ENCODE data around the gene TMSB10. TPM values are rescaled to one million over a fixed set of nuclear protein-coding genes. Genes with fewer than 3 reads are reported as not detected.
A peak's percentile ranks its signal among the peaks of the same experiment; 100 is the strongest.
"Not testable (repeated sequence)": the region's sequence is repeated elsewhere in the genome, so short reads cannot be mapped to it uniquely, and the experiment has no call there.

Gene TMSB10
- 1,000 to 10,000 TPM; 5,491 to 5,845 TPM for total RNA-seq

DNA sequence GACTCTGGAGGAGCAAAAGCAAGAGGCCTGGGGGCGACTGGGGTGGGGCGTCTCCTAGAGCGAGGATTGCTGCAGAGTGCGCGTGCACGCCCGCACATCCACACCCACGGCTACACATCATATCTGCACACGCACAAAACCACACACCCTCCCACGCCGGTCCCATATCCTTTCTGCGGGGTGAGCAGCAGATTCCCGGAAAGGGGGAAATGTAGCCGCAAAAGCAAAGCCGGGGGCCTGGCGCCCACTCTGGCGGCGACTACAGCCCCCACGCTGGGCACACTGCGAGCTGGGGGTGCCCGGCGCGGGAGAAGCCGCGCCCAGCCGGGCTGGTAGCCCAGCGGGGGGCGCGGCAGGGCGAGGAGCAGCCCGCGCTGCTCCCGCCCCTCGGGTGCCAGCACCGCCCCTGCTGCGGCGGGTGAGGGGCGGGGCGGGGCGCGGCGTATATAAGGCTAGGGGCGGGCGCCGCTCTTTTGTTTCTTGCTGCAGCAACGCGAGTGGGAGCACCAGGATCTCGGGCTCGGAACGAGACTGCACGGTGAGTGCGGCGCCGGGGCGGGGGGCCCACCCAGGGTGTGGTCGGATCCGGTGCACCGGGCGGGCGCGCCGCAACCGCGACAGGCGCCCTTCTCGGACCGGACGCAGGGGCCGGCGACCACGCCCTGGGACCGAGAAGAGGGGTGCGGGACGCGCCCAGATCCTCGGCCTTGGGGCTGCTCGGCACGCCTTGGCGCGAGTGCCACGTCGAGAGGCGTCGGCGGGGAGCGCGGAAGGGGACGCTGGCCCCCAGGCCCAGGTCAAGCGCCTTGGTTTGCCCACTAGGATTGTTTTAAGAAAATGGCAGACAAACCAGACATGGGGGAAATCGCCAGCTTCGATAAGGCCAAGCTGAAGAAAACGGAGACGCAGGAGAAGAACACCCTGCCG is at the start of gene TMSB10:
TSS of gene TMSB10 (plus strand) at position 476 of the 927 bp plus-strand sequence.
- Mint-ChIP-seq H3K9me3 (peaks cover 23% of the 10 kb centered on the region), H3K27me3 (no peaks in the 10 kb centered on the region), H3K36me3 (ENCODE audit: low read depth) (peaks cover 60% of the 10 kb centered on the region), H3K27ac (peak within 1 kb of the TSS; percentile 96), H3K4me1 (peaks cover 71% of the 10 kb centered on the region), H3K4me3 (peak within 1 kb of the TSS; percentile 91)
- peak; percentile 90 for DNase-seq
- ChIA-PET CTCF (interaction anchor here (1.0 to 6.3 kb wide), 7 partner anchors 11 to 23 kb away, joined by 3 to 71 read pairs (median 4); no protein-coding TSS in a partner anchor), POLR2A (interaction anchor here (1.2 to 2.4 kb wide), 4 partner anchors 17 to 33 kb away, joined by 3 to 21 read pairs (median 11); no protein-coding TSS in a partner anchor)

DNA sequence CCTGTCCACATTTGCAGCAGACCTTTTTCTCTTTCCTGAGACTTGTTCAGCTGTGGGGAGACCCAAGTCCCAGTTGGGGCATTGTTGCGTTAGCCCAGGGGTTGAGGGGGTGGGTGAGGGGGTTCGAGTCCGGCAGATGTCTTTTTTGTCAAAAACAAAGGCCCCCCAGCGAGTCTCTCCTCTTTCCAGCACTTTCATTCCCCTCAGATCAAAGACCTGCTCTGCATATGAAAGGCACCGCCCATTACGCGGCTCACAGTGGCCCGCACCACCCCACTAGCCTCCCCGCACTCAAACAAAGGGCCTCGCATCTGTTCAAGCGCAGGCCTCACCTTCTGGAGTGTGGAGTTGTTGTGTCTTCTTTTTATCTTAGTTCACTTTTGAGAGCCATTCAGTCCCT is 49.7 kb upstream of the TMSB10 start:
- Mint-ChIP-seq H3K27me3 (no peaks in the 10 kb centered on the region), H3K4me3 (peak overlapping the region; percentile 55), H3K27ac (peak overlapping the region; percentile 93), H3K4me1 (peaks cover 93% of the 10 kb centered on the region), H3K9me3 (peaks cover 40% of the 10 kb centered on the region), H3K36me3 (ENCODE audit: low read depth) (peaks cover 89% of the 10 kb centered on the region)
- ChIA-PET POLR2A (no interaction called here), CTCF (interaction anchor here (1.5 to 2.9 kb wide), 2 partner anchors 9 to 70 kb away, joined by 4 to 9 read pairs; no protein-coding TSS in a partner anchor)
- DNase-seq: peak; percentile 31

DNA sequence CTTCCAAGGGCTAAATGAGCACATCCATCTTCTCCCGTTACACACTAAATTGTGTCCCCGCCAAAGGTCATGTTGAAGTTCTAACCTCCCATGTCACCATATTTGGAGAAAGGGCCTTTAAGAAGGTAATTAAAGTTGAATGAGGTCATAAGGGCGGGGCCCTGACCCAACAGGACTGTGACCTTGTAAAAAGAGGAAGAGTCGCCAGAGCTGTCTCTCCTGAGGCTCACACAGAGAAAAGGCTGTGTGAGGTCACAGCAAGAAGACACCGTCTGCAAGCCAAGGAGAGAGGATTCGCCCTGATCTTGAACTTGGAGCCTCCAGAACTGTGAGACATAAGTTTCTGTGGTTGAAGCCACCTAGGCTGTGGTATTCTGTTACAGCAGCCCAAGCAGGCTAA is 48.7 kb upstream of the TMSB10 start:
- CTCF ChIA-PET: interaction anchor here (0.7 to 2.9 kb wide), 5 partner anchors 14 to 166 kb away, joined by 3 to 9 read pairs (median 4); partner anchors contain the start of gene TRABD2A
- POLR2A ChIA-PET: no interaction called here
- Mint-ChIP-seq H3K36me3 (ENCODE audit: low read depth) (peaks cover 89% of the 10 kb centered on the region), H3K27me3 (no peaks in the 10 kb centered on the region), H3K27ac (peak overlapping the region; percentile 93), H3K4me3 (peak overlapping the region; percentile 33), H3K4me1 (peaks cover 92% of the 10 kb centered on the region), H3K9me3 (peaks cover 35% of the 10 kb centered on the region)
- peak; percentile 59 for DNase-seq

DNA sequence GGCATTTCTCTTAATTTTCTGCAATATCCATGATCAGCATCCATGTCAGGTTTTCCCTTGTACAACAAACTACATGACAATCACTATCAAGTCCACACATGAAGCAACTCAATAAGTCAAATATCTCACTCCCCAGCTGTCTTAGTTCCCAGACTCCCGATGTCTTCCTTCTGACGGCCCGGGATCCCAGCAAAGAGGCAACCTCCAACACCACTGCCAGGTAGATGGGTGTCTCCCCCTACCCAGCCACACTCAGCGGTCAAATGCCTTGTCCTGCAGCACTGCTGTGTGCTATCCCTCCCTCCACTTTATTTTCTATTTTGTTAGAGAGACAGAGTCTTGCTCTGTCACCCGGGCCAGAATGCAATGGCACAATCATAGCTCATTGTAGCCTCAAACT is 47.9 kb upstream of the TMSB10 start:
- Mint-ChIP-seq H3K4me1 (peaks cover 92% of the 10 kb centered on the region), H3K36me3 (ENCODE audit: low read depth) (peaks cover 86% of the 10 kb centered on the region), H3K4me3 (no peak overlapping the region), H3K9me3 (peaks cover 33% of the 10 kb centered on the region), H3K27me3 (no peaks in the 10 kb centered on the region), H3K27ac (peak overlapping the region; percentile 93)
- no peak for DNase-seq
- ChIA-PET CTCF (interaction anchor here (0.7 to 2.9 kb wide), 10 partner anchors 8 to 116 kb away, joined by 3 to 9 read pairs (median 4); partner anchors contain the start of gene TRABD2A), POLR2A (no interaction called here)

DNA sequence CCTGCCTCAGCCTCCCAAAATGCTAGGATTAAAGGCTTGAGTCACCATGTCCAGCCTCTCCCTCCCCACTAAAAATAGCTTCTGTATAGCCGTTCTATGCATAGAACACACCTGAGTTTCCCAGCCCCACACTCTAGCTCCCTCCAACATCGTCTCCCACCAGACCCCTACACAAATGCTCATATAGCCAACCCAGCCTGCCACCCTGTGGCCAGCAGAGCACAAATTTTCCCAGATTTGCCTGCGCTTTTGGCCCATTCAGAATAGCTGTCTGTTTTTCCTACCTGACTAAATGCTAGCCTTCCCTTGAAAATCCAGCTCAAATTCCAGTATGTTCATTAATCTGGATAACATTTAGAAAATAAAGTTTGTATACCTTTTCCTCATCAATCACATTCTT is 47.3 kb upstream of the TMSB10 start:
- Mint-ChIP-seq H3K36me3 (ENCODE audit: low read depth) (peaks cover 85% of the 10 kb centered on the region), H3K4me1 (peaks cover 92% of the 10 kb centered on the region), H3K27ac (peak overlapping the region; percentile 93), H3K9me3 (peaks cover 28% of the 10 kb centered on the region), H3K27me3 (no peaks in the 10 kb centered on the region), H3K4me3 (no peak overlapping the region)
- ChIA-PET CTCF (interaction anchor here (0.7 to 2.9 kb wide), 9 partner anchors 9 to 117 kb away, joined by 3 to 9 read pairs (median 4); no protein-coding TSS in a partner anchor), POLR2A (interaction anchor here (0.7 kb wide), 1 partner anchor 23 kb away, joined by 4 read pairs; the partner anchor contains the start of gene TRABD2A)
- DNase-seq: no peak

DNA sequence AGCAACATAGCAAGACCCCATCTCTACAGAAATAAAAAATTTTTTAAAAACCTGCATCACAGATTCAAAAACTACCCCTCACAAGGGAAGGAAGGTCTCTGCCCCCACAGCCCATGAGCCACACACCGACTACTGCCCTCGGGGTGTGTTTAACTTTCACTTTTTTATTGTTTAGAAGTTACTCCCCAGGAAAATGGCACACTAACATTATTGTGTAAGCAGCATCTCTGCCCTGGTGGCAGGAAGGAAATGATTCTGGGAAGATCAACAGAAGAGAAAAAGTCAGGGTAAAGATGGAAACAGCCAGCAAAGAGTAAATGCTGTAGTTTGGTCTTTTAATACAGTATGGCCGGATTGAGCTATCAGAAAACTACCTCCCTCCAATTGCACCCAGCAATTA is 46.5 kb upstream of the TMSB10 start:
- CTCF ChIA-PET: interaction anchor here (3.0 to 4.6 kb wide), 2 partner anchors 9 to 67 kb away, joined by 12 to 21 read pairs; no protein-coding TSS in a partner anchor
- Mint-ChIP-seq H3K9me3 (peaks cover 24% of the 10 kb centered on the region), H3K27me3 (no peaks in the 10 kb centered on the region), H3K27ac (peak overlapping the region; percentile 93), H3K4me3 (peak overlapping the region; percentile 39), H3K4me1 (peaks cover 93% of the 10 kb centered on the region), H3K36me3 (ENCODE audit: low read depth) (peaks cover 82% of the 10 kb centered on the region)
- POLR2A ChIA-PET: no interaction called here
- DNase-seq: no peak

DNA sequence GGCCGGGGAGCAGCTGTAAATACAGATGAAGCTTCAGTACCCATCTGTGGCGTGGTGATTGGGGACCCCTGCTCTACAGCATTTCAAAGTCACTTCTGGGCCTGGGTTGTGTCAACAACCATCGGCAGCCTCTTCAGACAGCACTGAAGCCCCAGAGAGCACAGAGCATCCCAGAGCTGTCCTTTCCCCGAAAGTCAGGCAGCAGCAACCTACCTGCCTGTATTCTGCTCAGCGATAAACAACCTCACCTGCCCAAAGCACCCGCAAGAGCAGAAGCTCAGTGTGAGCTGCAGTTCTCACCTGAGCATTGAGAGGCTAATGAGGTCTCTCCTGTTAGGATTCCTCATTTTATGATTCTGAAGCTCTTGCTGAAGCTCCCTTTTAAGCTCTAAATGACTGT is 43.9 kb upstream of the TMSB10 start:
- peaks cover 14% of the 10 kb centered on the region for H3K9me3 Mint-ChIP-seq
- no peak overlapping the region for H3K4me3 Mint-ChIP-seq
- H3K27ac Mint-ChIP-seq: peak overlapping the region; percentile 86
- CTCF ChIA-PET: interaction anchor here (1.3 to 4.6 kb wide), 5 partner anchors 10 to 64 kb away, joined by 6 to 21 read pairs (median 7); partner anchors contain the start of gene TRABD2A
- POLR2A ChIA-PET: no interaction called here
- peaks cover 66% of the 10 kb centered on the region for H3K36me3 Mint-ChIP-seq (ENCODE audit: low read depth)
- no peak for DNase-seq
- H3K4me1 Mint-ChIP-seq: peaks cover 94% of the 10 kb centered on the region
- no peaks in the 10 kb centered on the region for H3K27me3 Mint-ChIP-seq

DNA sequence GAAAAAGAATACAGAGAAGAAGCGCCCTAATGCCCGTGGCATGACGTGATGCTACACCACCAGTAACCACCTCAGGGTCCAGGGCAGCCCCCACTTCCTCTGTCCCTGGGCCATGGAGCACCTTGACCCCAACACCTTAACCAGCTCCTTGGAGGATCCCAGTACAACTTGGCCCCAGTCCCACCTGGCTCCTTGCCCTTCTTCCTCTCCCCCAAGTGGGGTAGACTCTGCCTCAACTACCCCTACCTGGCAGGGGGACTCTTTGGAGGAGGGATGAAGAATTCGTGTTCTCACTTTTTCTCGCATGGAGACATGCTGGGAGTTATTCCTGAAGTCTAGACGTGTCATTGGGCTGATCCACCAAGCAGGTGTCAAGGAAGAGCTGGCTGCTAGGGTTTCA is 43.5 kb upstream of the TMSB10 start:
- peaks cover 94% of the 10 kb centered on the region for H3K4me1 Mint-ChIP-seq
- H3K27ac Mint-ChIP-seq: peak overlapping the region; percentile 86
- peaks cover 62% of the 10 kb centered on the region for H3K36me3 Mint-ChIP-seq (ENCODE audit: low read depth)
- peaks cover 12% of the 10 kb centered on the region for H3K9me3 Mint-ChIP-seq
- ChIA-PET POLR2A (no interaction called here), CTCF (interaction anchor here (1.1 to 4.6 kb wide), 6 partner anchors 9 to 121 kb away, joined by 5 to 21 read pairs (median 6); partner anchors contain the start of gene TRABD2A)
- no peak for DNase-seq
- H3K27me3 Mint-ChIP-seq: no peaks in the 10 kb centered on the region
- H3K4me3 Mint-ChIP-seq: no peak overlapping the region

DNA sequence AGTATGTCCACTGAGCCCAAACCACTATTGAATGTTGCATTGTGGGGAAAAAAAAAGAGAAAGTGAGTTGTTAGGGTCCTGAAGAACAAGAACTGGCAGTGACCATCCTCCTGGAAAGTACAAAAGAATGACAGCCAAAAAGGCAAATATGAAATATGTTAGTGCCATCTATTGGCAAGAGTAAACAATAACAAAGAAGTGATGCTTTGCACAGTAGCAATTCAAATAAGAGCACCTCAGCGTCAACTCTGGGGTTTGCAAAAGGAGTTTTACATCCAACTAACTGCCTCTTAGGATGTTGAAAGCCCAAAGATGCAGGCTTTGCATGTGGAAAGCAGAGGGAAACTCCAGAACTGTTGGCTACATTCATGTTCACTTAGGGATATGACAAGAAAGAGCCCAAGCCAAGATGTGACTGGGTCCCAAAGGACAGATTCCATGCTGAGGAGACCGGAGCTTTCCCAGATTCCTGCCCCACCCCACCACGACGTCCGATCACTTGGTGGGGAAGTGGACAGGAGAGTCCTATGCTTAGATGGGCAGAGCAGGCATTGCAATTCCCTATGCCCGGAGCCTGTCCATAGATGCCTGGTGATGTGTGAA is 40.2 kb upstream of the TMSB10 start:
- CTCF ChIA-PET: interaction anchor here (0.8 to 1.4 kb wide), 3 partner anchors 11 to 124 kb away, joined by 4 to 7 read pairs (median 5); no protein-coding TSS in a partner anchor
- no peak overlapping the region for H3K4me3 Mint-ChIP-seq
- peaks cover 58% of the 10 kb centered on the region for H3K36me3 Mint-ChIP-seq (ENCODE audit: low read depth)
- peaks cover 2% of the 10 kb centered on the region for H3K9me3 Mint-ChIP-seq
- no peaks in the 10 kb centered on the region for H3K27me3 Mint-ChIP-seq
- peak; percentile 32 for DNase-seq
- H3K27ac Mint-ChIP-seq: peak overlapping the region; percentile 78
- H3K4me1 Mint-ChIP-seq: peaks cover 80% of the 10 kb centered on the region
- POLR2A ChIA-PET: interaction anchor here (0.5 kb wide), 1 partner anchor 29 kb away, joined by 3 read pairs; no protein-coding TSS in a partner anchor

DNA sequence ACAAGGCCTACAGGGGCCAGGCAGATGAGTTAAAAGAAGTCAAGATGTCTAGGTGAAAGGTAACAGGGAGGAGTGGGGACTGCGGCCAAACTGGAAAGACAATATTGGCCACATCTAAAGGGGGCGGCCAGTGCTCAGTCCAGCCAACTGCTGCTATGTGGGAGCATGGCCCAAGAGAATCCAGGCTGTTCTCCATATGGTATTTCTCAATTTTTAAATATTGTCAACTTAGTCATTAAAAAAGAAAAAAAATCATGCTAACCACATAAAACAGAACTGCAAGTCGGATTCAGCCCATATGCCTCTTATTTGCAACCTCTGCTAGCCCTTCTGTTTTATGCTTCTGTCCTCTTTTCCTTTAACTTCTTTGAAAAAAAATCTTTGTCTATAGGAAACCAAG is 39.3 kb upstream of the TMSB10 start:
- peak overlapping the region; percentile 57 for H3K27ac Mint-ChIP-seq
- ChIA-PET POLR2A (no interaction called here), CTCF (interaction anchor here (1.4 kb wide), 1 partner anchor 10 kb away, joined by 7 read pairs; no protein-coding TSS in a partner anchor)
- H3K9me3 Mint-ChIP-seq: peaks cover 2% of the 10 kb centered on the region
- no peak for DNase-seq
- peaks cover 58% of the 10 kb centered on the region for H3K36me3 Mint-ChIP-seq (ENCODE audit: low read depth)
- H3K4me1 Mint-ChIP-seq: peaks cover 81% of the 10 kb centered on the region
- no peak overlapping the region for H3K4me3 Mint-ChIP-seq
- no peaks in the 10 kb centered on the region for H3K27me3 Mint-ChIP-seq

DNA sequence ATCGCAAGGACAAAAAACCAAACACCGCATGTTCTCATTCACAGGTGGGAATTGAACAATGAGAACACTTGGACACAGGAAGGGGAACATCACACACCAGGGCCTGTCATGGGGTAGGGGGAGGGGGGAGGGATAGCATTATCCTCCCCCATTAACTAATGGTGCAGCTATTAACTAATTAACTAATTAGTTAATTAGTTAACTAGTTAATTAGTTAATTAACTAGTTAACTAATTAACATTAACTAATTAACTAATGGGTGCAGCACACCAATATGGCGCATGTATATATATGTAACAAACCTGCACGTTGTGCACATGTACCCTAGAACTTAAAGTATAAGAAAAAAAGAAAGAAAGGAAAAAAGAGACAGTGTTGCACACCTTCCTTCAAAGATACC is 37.1 kb upstream of the TMSB10 start:
- H3K27me3 Mint-ChIP-seq, H3K9me3 Mint-ChIP-seq, H3K4me3 Mint-ChIP-seq, H3K27ac Mint-ChIP-seq, POLR2A ChIA-PET, DNase-seq: not testable (repeated sequence)
- CTCF ChIA-PET: interaction anchor here (0.6 to 3.4 kb wide), 2 partner anchors 13 to 357 kb away, joined by 3 to 19 read pairs; partner anchors contain the start of gene TRABD2A
- Mint-ChIP-seq H3K4me1 (peaks cover 72% of the 10 kb centered on the region), H3K36me3 (ENCODE audit: low read depth) (peaks cover 52% of the 10 kb centered on the region)

DNA sequence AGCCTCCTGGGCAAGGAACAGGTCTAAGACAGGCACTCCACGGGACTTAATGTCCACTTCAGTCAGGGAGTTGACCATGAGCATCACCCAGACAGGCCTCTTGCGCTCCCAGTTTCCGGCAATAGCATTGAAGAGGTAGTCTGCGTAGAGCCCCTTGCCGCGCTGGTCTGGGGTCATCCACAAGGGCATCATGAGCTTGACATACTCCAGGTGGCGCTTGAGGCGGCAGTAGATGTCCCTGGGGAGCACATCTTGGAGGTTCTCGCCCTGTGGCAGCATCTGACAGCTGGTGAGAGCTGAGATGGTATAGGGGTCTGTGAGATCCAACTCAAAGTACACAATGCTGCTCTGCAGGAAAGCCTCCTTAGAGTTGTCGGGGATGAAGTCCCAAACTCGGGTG is 35.1 kb upstream of the TMSB10 start:
- peaks cover 60% of the 10 kb centered on the region for H3K36me3 Mint-ChIP-seq (ENCODE audit: low read depth)
- H3K27me3 Mint-ChIP-seq: no peaks in the 10 kb centered on the region
- no peak overlapping the region for H3K27ac Mint-ChIP-seq
- H3K4me1 Mint-ChIP-seq: peaks cover 74% of the 10 kb centered on the region
- ChIA-PET POLR2A (no interaction called here), CTCF (interaction anchor here (0.7 to 3.4 kb wide), 5 partner anchors 8 to 55 kb away, joined by 3 to 19 read pairs (median 7); partner anchors contain the start of gene TRABD2A)
- DNase-seq: no peak
- H3K9me3 Mint-ChIP-seq: peaks cover 2% of the 10 kb centered on the region
- H3K4me3 Mint-ChIP-seq: no peak overlapping the region
